Motor neuron (in vitro differentiated cells): ENCODE measurements around the gene EIF4E2. TPM values are rescaled to one million over a fixed set of nuclear protein-coding genes. Genes with fewer than 3 reads are reported as not detected.

Experiments used
- ATAC-seq, 8 experiments: fragments of 200-7000 bp; cut with Tn5 transposase; replicated peaks in 6 of 8; 2 replicates each; pipeline ENCODE4 v1.8.0; 2021; ENCODE audit warnings: mild to moderate bottlenecking in 8 of 8, moderate library complexity in 8 of 8
- H3K27ac ChIP-seq, 2 donors: fragments of 250-450 bp; sonication (Bioruptor Pico); 2 replicates each; pipeline ENCODE4 v1.9.0; 2021; ENCODE audit warnings: antibody characterized with exemption in 2 of 2, mild to moderate bottlenecking in 2 of 2, moderate library complexity in 1 of 2
- H3K4me1 ChIP-seq, 2 donors: fragments of 250-450 bp; sonication (Bioruptor Pico); replicated peaks in 1 of 2; 2 replicates each; pipeline ENCODE4 v1.6.1; 2021; ENCODE audit warnings: antibody characterized with exemption in 2 of 2, mild to moderate bottlenecking in 2 of 2, moderate library complexity in 1 of 2
- H3K4me3 ChIP-seq, 5 donors: fragments of 250-450 bp; sonication (Bioruptor Pico); 2 replicates each; pipeline ENCODE4 v1.9.0; 2021; ENCODE audit warnings: antibody characterized with exemption in 5 of 5, mild to moderate bottlenecking in 5 of 5, moderate library complexity in 4 of 5
- WGBS, 10 experiments: fragments of 450-650 bp; shearing (Covaris generic); methylation state at CpG; one replicate each; pipeline ENCODE4 v1.0.0; 2022; 5-methylcytosine and 5-hydroxymethylcytosine counted together
- in situ Hi-C, 9 experiments: fragments of 400-800 bp; cut with MboI; loops; one replicate each; pipeline ENCODE4 v1.15.0; 2021; ENCODE audit warnings: low sequenced_read_pairs in 9 of 9, low pct_unique_long_range_greater_than_20kb in 2 of 9; ENCODE audit not compliant: unreplicated experiment in 9 of 9
- total RNA-seq, 8 experiments: library from RNA; unstranded; fragments of 300-600 nt; gene quantifications; 2 replicates each; pipeline versions ENCODE4 v1.2.3 to v1.2.4, GENCODE V29; 2022

EIF4E2 gene, protein sequence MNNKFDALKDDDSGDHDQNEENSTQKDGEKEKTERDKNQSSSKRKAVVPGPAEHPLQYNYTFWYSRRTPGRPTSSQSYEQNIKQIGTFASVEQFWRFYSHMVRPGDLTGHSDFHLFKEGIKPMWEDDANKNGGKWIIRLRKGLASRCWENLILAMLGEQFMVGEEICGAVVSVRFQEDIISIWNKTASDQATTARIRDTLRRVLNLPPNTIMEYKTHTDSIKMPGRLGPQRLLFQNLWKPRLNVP
- 10 to 100 TPM; 49.0 to 81.3 (median 73.7) TPM for total RNA-seq

GRCh38 chr2:232550354-232551249 is at the start of gene EIF4E2, which contains the start of gene TIGD1:
Gene EIF4E2 (plus strand): TSS chr2:232550689. CDS start chr2:232550725, 36 bp downstream.
Gene TIGD1 (minus strand): TSS chr2:232550557. CDS start chr2:232549882, 675 bp downstream.
- in situ Hi-C loops = no loop called here
- peak; percentile 86 to 94 (median 92) for ATAC-seq

GRCh38 chr2:232501331-232501771 is 49.1 kb upstream of the EIF4E2 start:
- 0 to 100% (median 60%) methylated on average over 1 to 3 of the region's 9 CpGs; no CpG with 5 or more reads in 5 of the 10 experiments for WGBS, 10 experiments
- Histone ChIP-seq H3K27ac (peak overlapping the region; percentile 87), H3K4me1 (peaks cover 76 to 81% of the 10 kb centered on the region in 2 donors), H3K4me3 (no peak overlapping the region)
- no peak for ATAC-seq
- in situ Hi-C loops = loop anchor here in 2 of 9 experiments (25.0 kb wide), 1 partner anchor 589 kb away; no protein-coding TSS in a partner anchor

More at GRCh38 chr2:232550354-232551249, at the start of gene EIF4E2, which contains the start of gene TIGD1:
- Histone ChIP-seq H3K4me3 (peak within 1 kb of the TSS; percentile 53 to 73 (median 70)), H3K4me1 (peaks cover 4 to 10% of the 10 kb centered on the region in 2 donors), H3K27ac (peak within 1 kb of the TSS; percentile 86 to 96)
- 0 to 3% (median 0%) methylated on average over 1 to 22 of the region's 81 CpGs; no CpG with 5 or more reads in 5 of the 10 experiments for WGBS, 10 experiments

- ATAC-seq = no peak
Measured at GRCh38 chr2:232501794-232502390, 48.6 kb upstream of the EIF4E2 start.

GRCh38 chr2:232502511-232502910 is 48.0 kb upstream of the EIF4E2 start:
- Histone ChIP-seq H3K27ac (peak overlapping the region; percentile 87), H3K4me3 (peak overlapping the region in 2 of 5 donors; percentile 31 to 34), H3K4me1 (peaks cover 76 to 81% of the 10 kb centered on the region in 2 donors)
- 0 to 25% (median 10%) methylated on average over 1 to 9 of the region's 21 CpGs; no CpG with 5 or more reads in 7 of the 10 experiments for WGBS, 10 experiments
- in situ Hi-C loops = loop anchor here in 2 of 9 experiments (25.0 kb wide), 1 partner anchor 590 kb away; no protein-coding TSS in a partner anchor
- peak in 5 of 8 experiments; percentile 7 to 45 (median 23) for ATAC-seq

More at GRCh38 chr2:232501794-232502390, 48.6 kb upstream of the EIF4E2 start:
- no CpG with 5 or more reads among the region's 10 CpGs for WGBS, 10 experiments
- Histone ChIP-seq H3K4me3 (no peak overlapping the region), H3K27ac (peak overlapping the region; percentile 87), H3K4me1 (peaks cover 76 to 81% of the 10 kb centered on the region in 2 donors)
- in situ Hi-C loops = loop anchor here in 2 of 9 experiments (25.0 kb wide), 1 partner anchor 590 kb away; no protein-coding TSS in a partner anchor

GRCh38 chr2:232502911-232503808 is 47.3 kb upstream of the EIF4E2 start:
- in situ Hi-C loops = loop anchor here in 2 of 9 experiments (25.0 kb wide), 1 partner anchor 591 kb away; no protein-coding TSS in a partner anchor
- Histone ChIP-seq H3K4me3 (peak overlapping the region; percentile 7 to 34 (median 18)), H3K4me1 (peaks cover 72 to 82% of the 10 kb centered on the region in 2 donors), H3K27ac (peak overlapping the region; percentile 87)
- WGBS, 10 experiments = no CpG with 5 or more reads among the region's 75 CpGs
- ATAC-seq = peak; percentile 60 to 72 (median 65)

DNA sequence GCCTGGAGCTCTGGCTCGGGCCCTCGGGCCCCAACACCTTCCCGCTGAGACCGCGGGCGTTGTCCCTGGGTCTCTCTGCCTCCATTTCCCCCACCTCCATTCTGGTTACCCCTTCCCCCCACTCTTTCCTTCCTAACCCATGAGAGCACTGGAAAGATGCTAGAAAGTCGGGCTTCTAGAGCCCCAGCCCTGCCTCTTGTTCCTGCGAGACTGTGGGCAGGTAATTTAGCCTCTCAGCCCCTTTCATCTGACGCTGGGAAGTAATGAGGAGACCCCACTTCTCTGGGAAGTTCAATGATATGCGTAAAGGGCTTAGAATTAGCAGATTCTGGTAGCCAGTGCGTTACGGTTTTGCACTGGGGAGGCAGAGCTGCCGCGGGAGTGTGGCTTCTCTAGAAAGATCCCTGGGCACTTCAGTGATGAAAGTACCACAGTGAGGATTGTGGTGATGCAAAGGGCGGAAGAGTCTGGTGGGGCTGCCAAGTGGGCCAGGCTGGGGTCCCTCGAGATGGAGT is 46.6 kb upstream of the EIF4E2 start:
- in situ Hi-C loops = loop anchor here in 2 of 9 experiments (25.0 kb wide), 1 partner anchor 592 kb away; no protein-coding TSS in a partner anchor
- Histone ChIP-seq H3K27ac (peak overlapping the region; percentile 87), H3K4me3 (peak overlapping the region in 3 of 5 donors; percentile 18 to 34 (median 31)), H3K4me1 (peaks cover 72 to 82% of the 10 kb centered on the region in 2 donors)
- ATAC-seq = no peak
- 0 to 50% (median 31%) methylated on average over 2 to 7 of the region's 16 CpGs; no CpG with 5 or more reads in 1 of the 10 experiments for WGBS, 10 experiments

- WGBS, 10 experiments = 35 to 100% (median 80%) methylated on average over 1 to 2 of the region's 2 CpGs; no CpG with 5 or more reads in 5 of the 10 experiments
- Histone ChIP-seq H3K4me3 (no peak overlapping the region), H3K4me1 (peaks cover 72 to 80% of the 10 kb centered on the region in 2 donors), H3K27ac (peak overlapping the region; percentile 87)
- no peak for ATAC-seq
- in situ Hi-C loops = loop anchor here in 2 of 9 experiments (25.0 kb wide), 1 partner anchor 592 kb away; no protein-coding TSS in a partner anchor
Measured at GRCh38 chr2:232504438-232504837, 46.1 kb upstream of the EIF4E2 start.

GRCh38 chr2:232505856-232506255 is 44.6 kb upstream of the EIF4E2 start:
- WGBS, 10 experiments = 0 to 17% (median 9%) methylated on average over 1 to 5 of the region's 10 CpGs; no CpG with 5 or more reads in 6 of the 10 experiments
- Histone ChIP-seq H3K27ac (peak overlapping the region; percentile 86 to 87), H3K4me3 (no peak overlapping the region), H3K4me1 (peaks cover 65 to 67% of the 10 kb centered on the region in 2 donors)
- in situ Hi-C loops = loop anchor here in 2 of 9 experiments (25.0 kb wide), 1 partner anchor 594 kb away; no protein-coding TSS in a partner anchor
- ATAC-seq = peak in 5 of 8 experiments; percentile 68 to 72 (median 70)

- no peak overlapping the region for H3K4me3 ChIP-seq
- H3K27ac ChIP-seq = peak overlapping the region; percentile 86 to 87
- in situ Hi-C loops = loop anchor here in 2 of 9 experiments (25.0 kb wide), 1 partner anchor 594 kb away; no protein-coding TSS in a partner anchor
- 63 to 83% (median 80%) methylated on average over 1 to 2 of the region's 4 CpGs; no CpG with 5 or more reads in 7 of the 10 experiments for WGBS, 10 experiments
- peaks cover 65 to 66% of the 10 kb centered on the region in 2 donors for H3K4me1 ChIP-seq
- peak in 1 of 8 experiments; percentile 11 for ATAC-seq
Measured at GRCh38 chr2:232506709-232507108, 43.8 kb upstream of the EIF4E2 start.

DNA sequence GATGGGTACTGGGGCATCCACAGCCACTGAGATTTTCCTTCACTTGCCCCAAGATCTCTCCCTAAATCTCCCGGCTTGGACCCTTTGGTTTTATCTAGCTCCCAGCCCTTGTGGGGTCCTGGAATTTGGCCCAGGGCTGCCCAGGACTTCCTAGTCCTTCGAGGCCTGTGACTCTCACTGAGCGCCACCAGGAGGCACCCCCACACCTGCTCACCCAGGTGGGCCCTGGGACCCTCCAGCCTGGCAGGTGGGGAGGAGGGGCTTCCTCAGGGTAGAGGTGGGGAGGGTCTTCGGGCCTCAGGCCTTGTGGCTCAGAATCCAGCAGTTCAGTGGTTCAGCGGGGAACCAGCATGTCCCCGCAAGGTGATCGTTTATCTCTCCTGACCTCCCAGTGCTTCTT is 42.2 kb upstream of the EIF4E2 start:
- 82 to 83% methylated on average over 1 to 2 of the region's 7 CpGs; no CpG with 5 or more reads in 8 of the 10 experiments for WGBS, 10 experiments
- no peak overlapping the region for H3K4me3 ChIP-seq
- H3K4me1 ChIP-seq = peaks cover 69 to 70% of the 10 kb centered on the region in 2 donors
- H3K27ac ChIP-seq = peak overlapping the region in 1 of 2 donors; percentile 17
- ATAC-seq = no peak
- in situ Hi-C loops = loop anchor here in 2 of 9 experiments (25.0 kb wide), 1 partner anchor 596 kb away; no protein-coding TSS in a partner anchor
